ENCODE results near the gene MUC4. TPM values are rescaled to one million over a fixed set of nuclear protein-coding genes. Genes with fewer than 3 reads are reported as not detected.

The MUC4 gene
- total RNA-seq, 1 donor from 2014 or later = not detected

GRCh38 chr3:195698647-195699387, 112.9 kb downstream of the MUC4 start:
- no peaks in the 10 kb centered on the region for H3K27me3 ChIP-seq
- H3K27ac ChIP-seq = peak overlapping the region; percentile 82
- H3F3A ChIP-seq (ENCODE audit: low read depth) = peaks cover 45% of the 10 kb centered on the region
- Mint-ChIP-seq H3K36me3 (peaks cover 22% of the 10 kb centered on the region), H3K9me3 (peaks cover 5% of the 10 kb centered on the region), H3K4me3 (no peak overlapping the region), H3K4me1 (peaks cover 28% of the 10 kb centered on the region), H3K27ac (peak overlapping the region; percentile 68), H3K27me3 (ENCODE audit: insufficient read depth, low read depth) (peaks cover 7% of the 10 kb centered on the region)
- H2AFZ ChIP-seq (replicated peaks) = no peak overlapping the region
- peaks cover 9% of the 10 kb centered on the region for H4K20me1 ChIP-seq (ENCODE audit: low read depth)
- H3K79me2 ChIP-seq (ENCODE audit: low read depth) = no peaks in the 10 kb centered on the region
- peak overlapping the region; percentile 65 for H3K4me2 ChIP-seq
- H3K9me3 ChIP-seq (ENCODE audit: low read depth) = no peaks in the 10 kb centered on the region
- H3K4me3 ChIP-seq = peak overlapping the region; percentile 20
- H3K9ac ChIP-seq = no peak overlapping the region
- TF ChIP-seq EZH2phosphoT487 (IDR thresholded peaks at IDR 0.05) = no peak
- TF ChIP-seq CTCF (IDR thresholded peaks at IDR 0.05) = no peak
- H3K4me1 ChIP-seq = peaks cover 39% of the 10 kb centered on the region
- H3K36me3 ChIP-seq = no peaks in the 10 kb centered on the region
- DNase-seq (ENCODE audit: low spot score) = peak; percentile 63

GRCh38 chr3:195698325-195698646, 113.4 kb downstream of the MUC4 start:
- Histone ChIP-seq H3K4me3 (peak overlapping the region; percentile 20), H3K4me1 (peaks cover 39% of the 10 kb centered on the region), H3K9ac (no peak overlapping the region), H3K4me2 (peak overlapping the region; percentile 65), H4K20me1 (ENCODE audit: low read depth) (peaks cover 9% of the 10 kb centered on the region), H2AFZ (replicated peaks) (no peak overlapping the region), H3K79me2 (ENCODE audit: low read depth) (no peaks in the 10 kb centered on the region), H3F3A (ENCODE audit: low read depth) (peaks cover 45% of the 10 kb centered on the region), H3K36me3 (no peaks in the 10 kb centered on the region), H3K27ac (peak overlapping the region; percentile 82), H3K9me3 (ENCODE audit: low read depth) (no peaks in the 10 kb centered on the region), H3K27me3 (no peaks in the 10 kb centered on the region)
- Mint-ChIP-seq H3K4me3 (peak overlapping the region; percentile 0), H3K36me3 (peaks cover 26% of the 10 kb centered on the region), H3K27ac (peak overlapping the region; percentile 48), H3K9me3 (peaks cover 5% of the 10 kb centered on the region), H3K4me1 (peaks cover 28% of the 10 kb centered on the region), H3K27me3 (ENCODE audit: insufficient read depth, low read depth) (peaks cover 7% of the 10 kb centered on the region)
- TF ChIP-seq EZH2 (IDR thresholded peaks at IDR 0.05) (no peak), CTCF (IDR thresholded peaks at IDR 0.05) (no peak), EZH2phosphoT487 (IDR thresholded peaks at IDR 0.05) (no peak)
- no peak for DNase-seq (ENCODE audit: low spot score)

GRCh38 chr3:195697582-195698324, 114.0 kb downstream of the MUC4 start:
- Histone ChIP-seq H3K36me3 (no peaks in the 10 kb centered on the region), H4K20me1 (ENCODE audit: low read depth) (peaks cover 9% of the 10 kb centered on the region), H3K9me3 (ENCODE audit: low read depth) (no peaks in the 10 kb centered on the region), H3K79me2 (ENCODE audit: low read depth) (no peaks in the 10 kb centered on the region), H3K27ac (peak overlapping the region; percentile 82), H3K9ac (no peak overlapping the region), H3K4me3 (peak overlapping the region; percentile 20), H2AFZ (replicated peaks) (no peak overlapping the region), H3F3A (ENCODE audit: low read depth) (peaks cover 45% of the 10 kb centered on the region), H3K27me3 (no peaks in the 10 kb centered on the region), H3K4me2 (peak overlapping the region; percentile 65), H3K4me1 (peaks cover 39% of the 10 kb centered on the region)
- DNase-seq (ENCODE audit: low spot score) = peak; percentile 79
- peaks cover 28% of the 10 kb centered on the region for H3K4me1 Mint-ChIP-seq
- TF ChIP-seq EZH2phosphoT487 (IDR thresholded peaks at IDR 0.05) (no peak), CTCF (IDR thresholded peaks at IDR 0.05) (no peak), EZH2 (IDR thresholded peaks at IDR 0.05) (no peak)
- peak overlapping the region; percentile 37 for H3K4me3 Mint-ChIP-seq
- peak overlapping the region; percentile 48 for H3K27ac Mint-ChIP-seq
- peaks cover 7% of the 10 kb centered on the region for H3K27me3 Mint-ChIP-seq (ENCODE audit: insufficient read depth, low read depth)
- H3K9me3 Mint-ChIP-seq = peaks cover 5% of the 10 kb centered on the region
- H3K36me3 Mint-ChIP-seq = peaks cover 29% of the 10 kb centered on the region

MicroRNA genes within 50 kb of the gene (microRNA counts, 767-probe panel; counts per million panel counts)
- 460 counts per million, percentile 90 among the panel's probes with 10 or more counts for microRNA hsa-miR-570-3p

Small RNA genes within 50 kb of the gene (microRNA-seq; reads per million reads assigned to microRNA genes)
- not detected for gene MIR570

Small RNA genes within 50 kb of the gene (small RNA-seq; reads per million reads assigned to genes)
- not detected for gene MIR570

Other genes starting within 250 kb of the MUC4 start
- not detected in 2 replicates for gene APOD, start 228.0 kb downstream of the MUC4 start, total RNA-seq (ENCODE audit: low replicate concordance)
- gene MUC20, start 91.0 kb downstream of the MUC4 start, total RNA-seq (ENCODE audit: low replicate concordance) = 0.17 TPM in 1 of 2 replicates, not detected in the other
- gene TNK2, start 96.6 kb upstream of the MUC4 start, total RNA-seq (ENCODE audit: low replicate concordance) = 5.4 and 19.0 TPM in 2 replicates

All from neural progenitor cell (in vitro differentiated cells).